ENCODE measurements around the gene DPP6. TPM values are rescaled to one million over a fixed set of nuclear protein-coding genes. Genes with fewer than 3 reads are reported as not detected.

Gene DPP6
- total RNA-seq, 4 donors from 2014 or later, result 0.60 to 1.7 (median 1.6) TPM; not detected in 1

GRCh38 chr7:154698726-154699291 lies 646.6 kb downstream of the DPP6 start:
- no peak for TF ChIP-seq CTCF (IDR thresholded peaks at IDR 0.05)
- TF ChIP-seq POLR2A (IDR thresholded peaks at IDR 0.05), result no peak
- TF ChIP-seq EP300 (IDR thresholded peaks at IDR 0.05), result no peak
- no peak overlapping the region for H3K27ac ChIP-seq
- peaks cover 0 to 29% (median 0%) of the 10 kb centered on the region in 4 donors for H3K9me3 ChIP-seq
- H3K4me1 ChIP-seq, result no peaks in the 10 kb centered on the region
- no peaks in the 10 kb centered on the region for H3K27me3 ChIP-seq
- WGBS, 2 donors, result 56 to 62% methylated on average over 13 of the region's 13 CpGs
- no peak for DNase-seq (ENCODE audit: low spot score in 2 of 2)
- H3K36me3 ChIP-seq, result no peaks in the 10 kb centered on the region
- H3K4me3 ChIP-seq, result no peak overlapping the region

- TF ChIP-seq CTCF (IDR thresholded peaks at IDR 0.05) (no peak), EP300 (IDR thresholded peaks at IDR 0.05) (no peak), POLR2A (IDR thresholded peaks at IDR 0.05) (no peak)
- H3K36me3 ChIP-seq, result no peaks in the 10 kb centered on the region
- H3K27ac ChIP-seq, result no peak overlapping the region
- no peak for DNase-seq (ENCODE audit: low spot score in 2 of 2)
- peaks cover 0 to 31% (median 0%) of the 10 kb centered on the region in 4 donors for H3K9me3 ChIP-seq
- no peaks in the 10 kb centered on the region for H3K4me1 ChIP-seq
- no peaks in the 10 kb centered on the region for H3K27me3 ChIP-seq
- 56 to 75% methylated on average over 3 to 6 of the region's 6 CpGs for WGBS, 2 donors
- no peak overlapping the region for H3K4me3 ChIP-seq
Observed at GRCh38 chr7:154699417-154699816, 647.2 kb downstream of the DPP6 start.

GRCh38 chr7:154709840-154710520 lies 657.8 kb downstream of the DPP6 start:
- TF ChIP-seq POLR2A (IDR thresholded peaks at IDR 0.05), result no peak
- no peak for TF ChIP-seq EP300 (IDR thresholded peaks at IDR 0.05)
- no peak for TF ChIP-seq CTCF (IDR thresholded peaks at IDR 0.05)
- DNase-seq (ENCODE audit: low spot score in 2 of 2), result no peak
- peaks cover 0 to 30% (median under 1%) of the 10 kb centered on the region in 4 donors for H3K9me3 ChIP-seq
- H3K4me3 ChIP-seq, result no peak overlapping the region
- no peak overlapping the region for H3K27ac ChIP-seq
- no peaks in the 10 kb centered on the region for H3K27me3 ChIP-seq
- no peaks in the 10 kb centered on the region for H3K4me1 ChIP-seq
- no peaks in the 10 kb centered on the region for H3K36me3 ChIP-seq
- WGBS, 2 donors, result 86 to 90% methylated on average over 6 of the region's 6 CpGs

DNA sequence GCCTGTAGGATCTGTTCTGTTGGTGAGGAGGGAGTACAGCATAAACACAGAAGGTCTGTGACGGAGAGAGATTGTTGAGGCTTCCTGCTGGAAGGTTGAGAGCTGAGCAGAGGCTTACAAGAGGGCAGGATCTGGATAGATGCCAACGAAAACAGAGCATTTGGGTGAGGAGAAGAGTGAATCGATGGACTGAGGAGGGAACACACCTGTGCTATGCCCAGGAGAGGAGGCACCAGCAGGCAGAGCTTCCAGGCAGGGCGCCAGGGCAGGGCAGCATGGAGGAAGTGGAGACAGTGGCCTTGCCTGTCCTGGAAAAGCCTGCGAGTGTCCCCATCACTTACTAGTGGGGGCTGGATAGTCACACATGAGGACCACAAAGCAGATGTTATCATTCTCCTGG lies 667.8 kb downstream of the DPP6 start:
- Histone ChIP-seq H3K4me3 (no peak overlapping the region), H3K27ac (no peak overlapping the region), H3K36me3 (no peaks in the 10 kb centered on the region), H3K4me1 (no peaks in the 10 kb centered on the region), H3K9me3 (peaks cover 0 to 6% (median 0%) of the 10 kb centered on the region in 4 donors), H3K27me3 (no peaks in the 10 kb centered on the region)
- WGBS, 2 donors, result 76% methylated on average over 5 of the region's 5 CpGs
- DNase-seq (ENCODE audit: low spot score in 2 of 2), result no peak
- TF ChIP-seq CTCF (IDR thresholded peaks at IDR 0.05) (no peak), EP300 (IDR thresholded peaks at IDR 0.05) (no peak), POLR2A (IDR thresholded peaks at IDR 0.05) (no peak)

GRCh38 chr7:154721086-154721485 lies 668.9 kb downstream of the DPP6 start:
- no peak for DNase-seq (ENCODE audit: low spot score in 2 of 2)
- H3K27ac ChIP-seq, result no peak overlapping the region
- WGBS, 2 donors, result 82 to 89% methylated on average over 7 of the region's 7 CpGs
- peaks cover 0 to 10% (median 0%) of the 10 kb centered on the region in 4 donors for H3K9me3 ChIP-seq
- no peak overlapping the region for H3K4me3 ChIP-seq
- no peaks in the 10 kb centered on the region for H3K4me1 ChIP-seq
- no peaks in the 10 kb centered on the region for H3K36me3 ChIP-seq
- TF ChIP-seq CTCF (IDR thresholded peaks at IDR 0.05) (no peak), EP300 (IDR thresholded peaks at IDR 0.05) (no peak), POLR2A (IDR thresholded peaks at IDR 0.05) (no peak)
- no peaks in the 10 kb centered on the region for H3K27me3 ChIP-seq

Data from tibial nerve (tissue), 4 donors.